IPS-20b (cell line): ENCODE data around the gene MGLL.
"Not testable (repeated sequence)": the region's sequence is repeated elsewhere in the genome, so short reads cannot be mapped to it uniquely, and the experiment has no call there.

Experiments
- H3K27ac ChIP-seq: one replicate; pipeline ENCODE4 v1.5.1; 2013; ENCODE audit warnings: low read length
- H3K27me3 ChIP-seq: 2 replicates; pipeline ENCODE4 v1.6.1; 2013; ENCODE audit warnings: mild to moderate bottlenecking, low read length, inconsistent platforms; ENCODE audit not compliant: insufficient read depth
- H3K36me3 ChIP-seq: 2 replicates; pipeline ENCODE4 v1.6.1; 2013; ENCODE audit warnings: low read depth, mild to moderate bottlenecking, inconsistent platforms, low read length, moderate library complexity; ENCODE audit not compliant: insufficient read depth
- H3K4me1 ChIP-seq: 2 replicates; pipeline ENCODE4 v1.6.1; 2013; ENCODE audit warnings: mild to moderate bottlenecking, control low read depth, inconsistent platforms, low read length, moderate library complexity; ENCODE audit not compliant: insufficient read depth
- H3K4me3 ChIP-seq: 2 replicates; pipeline ENCODE4 v1.5.1; 2013; ENCODE audit warnings: mild to moderate bottlenecking, low read length, inconsistent platforms
- H3K9ac ChIP-seq: 2 replicates; pipeline ENCODE4 v1.6.1; 2013; ENCODE audit warnings: low read depth, mild to moderate bottlenecking, inconsistent platforms, low read length, moderate library complexity
- H3K9me3 ChIP-seq: 2 replicates; pipeline ENCODE4 v1.6.1; 2013; ENCODE audit warnings: mild to moderate bottlenecking, low read depth, low read length, inconsistent platforms; ENCODE audit not compliant: insufficient read depth

Gene MGLL

DNA sequence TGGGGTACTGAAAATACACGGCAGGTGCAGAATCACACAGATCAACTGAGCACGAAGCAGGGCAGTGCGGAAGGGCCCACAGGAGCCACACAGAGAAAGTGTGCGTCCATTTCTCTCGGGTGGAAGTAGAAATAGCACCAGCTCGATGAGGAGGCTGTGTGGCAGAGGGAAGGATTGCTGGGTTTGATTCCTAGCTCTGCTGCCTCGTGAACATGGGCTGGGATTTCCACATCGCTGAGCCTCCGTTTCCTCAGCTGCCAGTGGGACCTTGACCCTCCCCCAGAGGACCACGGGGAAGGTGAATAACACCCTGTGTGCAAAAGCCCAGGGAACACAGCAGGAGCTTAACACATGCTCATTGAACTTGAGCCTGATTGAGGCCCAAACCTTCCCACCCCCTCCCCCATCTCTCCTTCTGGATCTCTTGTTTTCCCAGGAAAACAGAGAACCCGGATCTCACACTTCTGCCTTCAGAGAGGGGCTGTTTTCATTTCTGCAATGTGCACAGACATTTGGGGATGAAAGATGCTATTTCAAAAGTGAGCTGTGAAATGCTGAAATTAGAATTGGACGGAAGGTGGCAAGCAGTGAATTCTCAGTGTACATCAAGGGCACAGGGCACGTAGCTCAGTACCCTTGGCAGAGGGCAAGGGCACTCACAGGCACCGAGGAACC, 111.2 kb downstream of the MGLL start:
- Histone ChIP-seq H3K9ac (no peak overlapping the region), H3K36me3 (no peaks in the 10 kb centered on the region), H3K9me3 (no peaks in the 10 kb centered on the region), H3K4me1 (peaks cover 10% of the 10 kb centered on the region; the same call in 1 of the 2 replicates), H3K27me3 (peaks cover 10% of the 10 kb centered on the region; the same call in 1 of the 2 replicates), H3K27ac (no peak overlapping the region), H3K4me3 (no peak overlapping the region)

DNA sequence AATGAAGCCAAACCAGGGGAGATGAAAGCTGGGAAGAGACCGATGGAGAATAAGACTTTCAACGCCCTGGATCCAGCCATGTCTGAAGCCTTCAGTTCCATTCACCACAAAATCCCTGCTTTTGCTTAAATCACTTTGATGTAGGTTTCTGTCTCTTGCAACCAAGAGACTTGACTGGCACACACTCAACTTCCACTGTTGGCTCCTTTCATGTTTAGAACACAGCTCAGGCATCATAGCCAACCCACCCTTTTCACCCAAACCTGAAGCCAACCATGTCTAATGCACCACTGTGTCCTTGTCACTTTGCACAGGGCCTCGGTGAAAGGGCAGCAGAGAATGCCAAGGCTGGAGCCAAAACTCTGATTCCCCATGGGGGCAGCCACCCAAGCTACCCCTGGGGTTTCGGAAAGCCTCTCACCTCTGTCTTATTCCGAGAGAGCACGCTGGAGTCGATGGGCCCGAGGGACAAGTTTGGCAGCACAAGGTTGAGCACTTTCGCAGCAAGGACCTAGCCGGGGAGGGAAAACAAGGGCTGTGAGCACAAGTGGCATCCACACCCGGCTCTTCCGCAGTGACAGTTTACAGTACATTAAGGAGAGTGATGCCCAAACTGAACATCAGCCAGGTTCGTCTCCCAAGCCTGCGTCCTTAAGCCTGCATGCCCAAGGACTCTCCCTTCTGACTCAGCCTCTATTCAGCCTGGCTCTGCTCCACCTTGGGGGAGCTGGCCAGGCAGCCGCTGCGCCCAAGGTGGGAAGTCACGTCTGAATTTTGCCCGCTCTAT, 112.0 kb downstream of the MGLL start:
- H3K4me3 ChIP-seq: no peak overlapping the region
- no peak overlapping the region for H3K9ac ChIP-seq
- H3K36me3 ChIP-seq: no peaks in the 10 kb centered on the region
- no peak overlapping the region for H3K27ac ChIP-seq
- H3K4me1 ChIP-seq: peaks cover 10% of the 10 kb centered on the region; the same call in 1 of the 2 replicates
- H3K27me3 ChIP-seq: peaks cover 10% of the 10 kb centered on the region; the same call in 1 of the 2 replicates
- no peaks in the 10 kb centered on the region for H3K9me3 ChIP-seq

DNA sequence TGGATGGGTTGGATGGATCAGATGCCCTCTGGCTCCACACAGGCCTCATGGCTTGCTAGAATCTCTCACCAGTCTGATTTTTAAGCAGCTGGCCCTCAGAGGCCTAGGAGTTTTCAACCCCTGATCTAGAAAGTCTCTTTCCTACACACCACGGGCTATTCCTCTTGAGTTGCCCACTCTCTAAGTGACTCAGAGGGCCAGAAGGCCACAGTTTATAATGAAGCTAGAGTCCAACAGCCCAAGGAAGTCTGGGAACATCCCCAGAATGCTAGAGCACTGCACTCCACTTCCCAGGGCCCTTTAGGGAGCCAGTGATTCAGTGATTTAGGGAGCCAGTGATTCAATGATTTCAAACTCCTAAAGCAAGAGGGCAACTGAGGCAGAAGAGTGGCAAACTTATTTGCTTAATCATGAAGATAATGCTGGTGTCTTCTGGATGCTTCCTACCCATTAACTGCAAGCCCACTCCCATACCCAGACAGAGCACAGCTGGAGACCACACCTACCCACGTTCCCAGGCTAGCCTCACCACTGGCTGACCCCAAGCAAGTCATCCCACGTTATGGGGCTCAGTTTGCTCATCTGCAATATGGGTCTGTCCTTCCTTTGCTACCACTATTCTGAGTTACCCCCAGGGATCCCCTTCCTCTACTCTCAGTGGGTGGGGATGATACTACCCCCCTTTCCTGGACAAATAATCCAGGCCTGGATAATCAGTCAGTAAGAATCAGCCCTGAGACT, 112.8 kb downstream of the MGLL start:
- Histone ChIP-seq H3K36me3 (no peaks in the 10 kb centered on the region), H3K9ac (no peak overlapping the region), H3K9me3 (no peaks in the 10 kb centered on the region), H3K4me1 (peaks cover 10% of the 10 kb centered on the region; the same call in 1 of the 2 replicates), H3K27ac (no peak overlapping the region), H3K27me3 (peaks cover 9% of the 10 kb centered on the region; the same call in 1 of the 2 replicates), H3K4me3 (no peak overlapping the region)

DNA sequence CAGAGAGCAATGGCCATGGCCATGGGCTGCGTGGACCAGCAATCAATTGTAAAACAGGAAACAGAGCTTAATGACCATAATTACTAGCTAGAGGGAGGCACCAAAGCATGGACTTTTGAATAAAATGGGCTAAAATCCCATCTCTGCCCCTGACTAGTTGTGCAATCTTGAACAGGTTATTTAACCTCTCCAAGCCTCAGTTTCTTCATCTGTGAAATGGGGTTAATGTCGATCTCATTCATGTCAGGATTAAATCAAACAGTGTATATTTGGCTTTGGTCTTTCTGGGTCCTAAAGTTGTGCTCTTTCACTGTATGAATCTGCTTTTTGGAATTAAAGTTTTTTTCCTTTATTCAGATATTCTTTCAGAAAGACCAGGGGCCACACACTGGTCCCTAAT, 113.5 kb downstream of the MGLL start:
- Histone ChIP-seq H3K27me3 (peaks cover 7% of the 10 kb centered on the region; the same call in 1 of the 2 replicates), H3K36me3 (no peaks in the 10 kb centered on the region), H3K9ac (no peak overlapping the region), H3K27ac (no peak overlapping the region), H3K4me3 (no peak overlapping the region), H3K4me1 (peaks cover 7% of the 10 kb centered on the region; the same call in 1 of the 2 replicates), H3K9me3 (no peaks in the 10 kb centered on the region)

DNA sequence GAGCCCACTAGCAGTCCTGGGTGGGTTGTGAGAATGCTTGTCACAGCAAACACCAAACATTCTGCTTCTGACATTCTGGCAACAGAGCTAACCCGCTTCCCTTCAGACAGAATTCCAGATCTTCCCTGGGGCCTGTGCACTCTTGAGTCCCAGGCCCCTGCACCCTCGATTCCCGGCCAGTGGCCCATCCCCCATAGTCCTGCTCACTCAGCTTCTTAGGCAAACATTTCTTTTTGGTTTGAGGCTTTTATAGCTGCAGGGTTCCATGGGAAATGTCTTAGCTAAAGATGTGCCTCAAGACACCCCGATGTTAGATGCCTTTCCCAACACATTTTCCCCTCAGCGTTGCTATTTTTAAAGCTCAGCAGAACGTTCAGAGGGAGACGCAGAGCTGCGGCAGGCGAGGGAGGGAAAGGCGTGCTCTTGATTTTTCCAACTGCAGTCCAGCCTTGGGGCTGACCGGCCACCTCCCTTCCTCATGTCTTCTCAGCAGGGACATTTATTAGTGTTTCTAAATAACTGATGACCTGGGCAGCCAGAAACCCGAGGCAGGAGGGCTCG, 114.4 kb downstream of the MGLL start:
- Histone ChIP-seq H3K9me3 (no peaks in the 10 kb centered on the region), H3K9ac (no peak overlapping the region), H3K27ac (no peak overlapping the region), H3K36me3 (no peaks in the 10 kb centered on the region), H3K27me3 (peaks cover 7% of the 10 kb centered on the region; the same call in 1 of the 2 replicates), H3K4me1 (peaks cover 6% of the 10 kb centered on the region; the same call in 1 of the 2 replicates), H3K4me3 (no peak overlapping the region)

DNA sequence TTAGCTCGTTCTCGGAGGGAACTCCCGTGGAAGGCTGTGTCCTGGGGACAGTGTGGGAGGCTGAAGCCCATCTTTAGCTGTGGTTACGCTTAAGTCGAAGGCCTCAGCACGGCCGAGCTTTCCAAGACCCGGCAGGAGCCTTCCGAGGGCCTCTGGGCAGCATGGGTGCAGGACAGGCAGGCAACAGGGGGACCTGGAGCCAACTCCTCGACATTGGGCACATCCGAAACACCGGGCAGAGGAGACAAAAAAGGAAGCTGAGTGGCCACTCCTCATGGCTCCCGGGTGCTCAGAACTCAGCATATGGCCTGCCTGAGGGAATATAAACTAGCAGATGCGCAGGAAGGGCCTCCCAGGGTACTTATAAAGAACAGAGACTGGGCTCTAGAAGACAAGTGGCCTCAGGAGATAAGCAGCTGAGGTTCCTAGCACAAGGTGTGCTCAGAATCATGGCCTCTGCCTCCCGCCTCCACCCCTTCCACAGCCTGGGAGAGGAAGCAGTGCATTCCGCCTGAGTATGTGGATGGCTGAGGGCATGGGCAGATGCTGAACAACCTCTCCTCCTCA, 115.4 kb downstream of the MGLL start:
- no peaks in the 10 kb centered on the region for H3K36me3 ChIP-seq
- no peak overlapping the region for H3K9ac ChIP-seq

DNA sequence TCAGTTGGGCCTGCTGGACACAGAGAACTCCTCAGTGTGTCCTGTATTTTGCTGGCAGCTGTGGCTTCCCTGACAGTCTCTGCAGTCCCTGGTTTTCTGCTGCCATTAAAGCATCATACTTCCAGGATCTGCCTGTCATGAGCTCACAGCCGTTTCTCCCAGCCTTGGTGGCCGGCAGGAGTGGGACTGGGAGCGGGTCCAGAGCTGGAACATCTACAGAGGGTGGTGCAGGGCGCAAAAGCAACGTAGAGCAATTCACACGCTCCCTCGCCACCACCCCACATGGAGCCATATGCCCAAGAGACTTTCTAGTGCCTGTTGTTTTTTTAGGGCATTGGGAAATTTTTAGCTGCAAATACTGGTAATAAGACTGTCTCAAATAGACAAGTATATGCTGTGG, 116.0 kb downstream of the MGLL start:
- Histone ChIP-seq H3K36me3 (no peaks in the 10 kb centered on the region), H3K4me1 (peaks cover 6% of the 10 kb centered on the region; the same call in 1 of the 2 replicates), H3K4me3 (no peak overlapping the region), H3K9ac (no peak overlapping the region), H3K9me3 (no peaks in the 10 kb centered on the region), H3K27ac (no peak overlapping the region), H3K27me3 (no peaks in the 10 kb centered on the region)

More for the DNA sequence above, 115.4 kb downstream of the MGLL start:
- Histone ChIP-seq H3K27me3 (no peaks in the 10 kb centered on the region), H3K4me1 (peaks cover 6% of the 10 kb centered on the region; the same call in 1 of the 2 replicates), H3K4me3 (no peak overlapping the region), H3K27ac (no peak overlapping the region), H3K9me3 (no peaks in the 10 kb centered on the region)

DNA sequence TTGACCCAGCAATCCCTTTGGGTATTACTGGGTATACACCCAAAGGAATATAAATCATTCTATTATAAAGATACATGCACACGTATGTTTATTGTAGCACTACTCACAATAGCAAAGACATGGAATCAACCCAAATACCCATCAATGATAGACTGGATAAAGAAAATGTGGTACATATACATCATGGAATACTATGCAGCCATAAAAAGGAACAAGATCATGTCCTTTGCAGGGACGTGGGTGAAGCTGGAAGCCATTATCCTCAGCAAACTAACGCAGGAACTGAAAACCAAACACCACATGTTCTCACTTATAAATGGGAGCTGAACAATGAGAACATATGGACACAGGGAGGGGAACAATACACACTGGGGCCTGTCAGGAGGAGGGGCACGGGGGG, 117.5 kb downstream of the MGLL start:
- not testable (repeated sequence) for H3K4me3 ChIP-seq, H3K27ac ChIP-seq, H3K36me3 ChIP-seq, H3K4me1 ChIP-seq, H3K9ac ChIP-seq, H3K27me3 ChIP-seq, H3K9me3 ChIP-seq

DNA sequence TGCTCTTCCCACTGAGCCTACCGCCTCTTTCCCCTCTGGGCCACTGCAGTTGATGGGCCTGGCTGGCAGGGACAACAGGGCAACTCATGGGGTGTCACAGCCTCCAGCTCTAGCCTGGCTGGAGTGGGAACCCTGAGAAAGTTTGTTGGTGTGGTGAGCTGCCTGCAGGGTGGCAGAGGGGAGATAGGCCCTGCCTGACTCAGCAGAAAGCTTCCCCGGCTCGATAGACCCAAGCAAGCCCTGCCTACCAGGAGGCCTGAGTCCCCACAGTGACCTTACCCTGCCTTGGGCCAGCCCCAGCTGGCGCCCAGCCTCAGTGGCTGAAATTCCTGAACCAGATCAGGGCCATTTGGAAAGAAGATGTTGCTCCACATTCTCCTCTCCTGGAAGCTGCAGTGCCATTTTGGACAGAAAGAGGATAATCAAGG, 120.2 kb downstream of the MGLL start:
- Histone ChIP-seq H3K9me3 (no peaks in the 10 kb centered on the region), H3K4me1 (no peaks in the 10 kb centered on the region), H3K36me3 (no peaks in the 10 kb centered on the region), H3K27ac (no peak overlapping the region), H3K27me3 (no peaks in the 10 kb centered on the region), H3K4me3 (no peak overlapping the region), H3K9ac (no peak overlapping the region)

DNA sequence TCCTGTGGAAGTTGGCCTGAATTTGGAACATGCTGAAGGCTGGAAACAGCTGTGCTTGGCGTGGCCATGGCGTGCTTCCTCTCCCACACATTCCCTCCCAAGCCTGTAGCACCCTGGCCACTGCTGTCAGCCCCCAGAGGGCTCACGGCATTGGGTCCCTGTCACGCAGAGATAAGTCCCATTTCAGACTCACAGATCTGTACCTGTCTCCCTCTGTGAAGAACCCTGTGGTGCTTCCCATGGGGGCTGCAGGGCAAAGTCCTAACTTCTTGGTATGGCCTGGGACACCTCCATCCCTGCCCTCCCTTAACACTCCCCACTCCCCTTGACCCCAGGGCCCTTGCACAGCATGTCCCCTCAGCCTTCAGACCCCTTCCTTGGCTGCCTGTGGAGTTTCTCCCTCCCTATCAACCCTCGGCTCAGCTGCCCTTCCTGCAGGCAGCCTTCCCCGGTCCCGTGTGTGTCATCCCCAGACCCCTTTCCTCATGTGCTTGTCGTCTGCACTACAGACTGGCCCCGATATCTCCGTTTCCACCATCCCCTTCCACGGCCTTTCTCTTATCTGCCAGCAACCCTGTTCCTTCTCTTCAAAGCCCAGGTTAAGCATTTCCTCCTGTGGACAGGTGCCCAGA, 120.9 kb downstream of the MGLL start:
- Histone ChIP-seq H3K27me3 (no peaks in the 10 kb centered on the region), H3K9me3 (no peaks in the 10 kb centered on the region), H3K4me3 (no peak overlapping the region), H3K4me1 (no peaks in the 10 kb centered on the region), H3K36me3 (no peaks in the 10 kb centered on the region), H3K27ac (no peak overlapping the region), H3K9ac (no peak overlapping the region)

DNA sequence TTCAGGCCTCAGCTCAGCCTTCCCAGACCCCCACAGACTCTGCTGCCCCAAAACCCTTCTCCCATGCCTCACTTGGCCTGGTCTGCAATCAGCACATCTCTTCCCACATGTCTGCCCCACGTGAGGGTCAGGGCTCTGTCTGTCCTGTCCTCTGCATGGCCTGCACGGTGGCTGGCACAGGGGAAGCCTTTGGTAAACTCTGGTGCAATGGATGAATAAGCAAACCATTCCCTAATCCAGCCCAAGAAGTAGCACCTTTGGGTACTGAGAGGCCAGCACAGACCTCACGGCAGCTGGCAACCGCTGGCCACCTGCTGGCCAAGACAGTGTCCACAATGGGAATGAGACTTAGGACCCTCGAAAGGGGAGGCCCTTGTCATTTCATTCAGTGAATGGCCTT, 121.9 kb downstream of the MGLL start:
- H3K9ac ChIP-seq: no peak overlapping the region
- H3K4me1 ChIP-seq: no peaks in the 10 kb centered on the region
- H3K27ac ChIP-seq: no peak overlapping the region

More for the DNA sequence above, 121.9 kb downstream of the MGLL start:
- Histone ChIP-seq H3K4me3 (no peak overlapping the region), H3K9me3 (no peaks in the 10 kb centered on the region), H3K27me3 (no peaks in the 10 kb centered on the region), H3K36me3 (no peaks in the 10 kb centered on the region)
